ENCODE measurements around the gene ZNF592. TPM values are rescaled to one million over a fixed set of nuclear protein-coding genes. Genes with fewer than 3 reads are reported as not detected.

The ZNF592 gene
- 10 to 100 TPM; 29.4 to 35.3 (median 33.4) TPM for total RNA-seq
- long read RNA-seq, donor 1, full-length matches to known transcripts, result 6 of 23 reads
- long read RNA-seq, donor 1, partial matches to known transcripts, result 11 of 23 reads
- long read RNA-seq, donor 1, other reads (novel, unspliced or antisense), result 6 of 23 reads
- long read RNA-seq, donor 2, full-length matches to known transcripts, result 1 of 5 reads
- long read RNA-seq, donor 2, partial matches to known transcripts, result 3 of 5 reads
- long read RNA-seq, donor 2, other reads (novel, unspliced or antisense), result 1 of 5 reads

- Histone ChIP-seq H3K4me1 (ENCODE audit: low read depth) (peaks cover 45% of the 10 kb centered on the region), H3K36me3 (ENCODE audit: low read depth) (no peaks in the 10 kb centered on the region), H3K4me3 (peak within 1 kb of the TSS; percentile 59), H3K9me3 (no peaks in the 10 kb centered on the region)
- ATAC-seq, result peak; percentile 78
- DNase-seq, result peak; percentile 83 to 93 (median 89)
- intact Hi-C loops (cut with DNase I, micrococcal nuclease), result no loop called here
- TF ChIP-seq CTCF (IDR thresholded peaks at IDR 0.05), result peak; percentile 31
These were observed at the start of gene ZNF592 for GRCh38 chr15:84748274-84749110. TSS of gene ZNF592 (plus strand) at chr15:84748592. CDS start at chr15:84782676, 34,084 bp downstream.

GRCh38 chr15:84699538-84700191 is 48.7 kb upstream of the ZNF592 start:
- H3K4me3 ChIP-seq, result no peak overlapping the region
- ATAC-seq (no peak), DNase-seq (no peak)
- intact Hi-C loops (cut with DNase I, micrococcal nuclease), result no loop called here
- TF ChIP-seq CTCF (IDR thresholded peaks at IDR 0.05), result no peak
- H3K36me3 ChIP-seq (ENCODE audit: low read depth), result no peaks in the 10 kb centered on the region
- no peaks in the 10 kb centered on the region for H3K4me1 ChIP-seq (ENCODE audit: low read depth)
- no peaks in the 10 kb centered on the region for H3K9me3 ChIP-seq

GRCh38 chr15:84702961-84703482 is 45.4 kb upstream of the ZNF592 start:
- no peaks in the 10 kb centered on the region for H3K9me3 ChIP-seq
- H3K4me1 ChIP-seq (ENCODE audit: low read depth), result no peaks in the 10 kb centered on the region
- no peak for TF ChIP-seq CTCF (IDR thresholded peaks at IDR 0.05)
- H3K4me3 ChIP-seq, result no peak overlapping the region
- intact Hi-C loops (cut with DNase I, micrococcal nuclease), result no loop called here
- H3K36me3 ChIP-seq (ENCODE audit: low read depth), result no peaks in the 10 kb centered on the region
- peak in 1 of 3 donors; percentile 50 for DNase-seq
- ATAC-seq, result peak; percentile 34

- Histone ChIP-seq H3K4me3 (no peak overlapping the region), H3K4me1 (ENCODE audit: low read depth) (no peaks in the 10 kb centered on the region), H3K9me3 (no peaks in the 10 kb centered on the region), H3K36me3 (ENCODE audit: low read depth) (no peaks in the 10 kb centered on the region)
- no peak for ATAC-seq
- TF ChIP-seq CTCF (IDR thresholded peaks at IDR 0.05), result no peak
- DNase-seq, result no peak
- intact Hi-C loops (cut with DNase I, micrococcal nuclease), result no loop called here
These were observed 44.6 kb upstream of the ZNF592 start for GRCh38 chr15:84703808-84704207.

- H3K4me3 ChIP-seq, result no peak overlapping the region
- no peak for TF ChIP-seq CTCF (IDR thresholded peaks at IDR 0.05)
- H3K36me3 ChIP-seq (ENCODE audit: low read depth), result peaks cover 5% of the 10 kb centered on the region
- H3K9me3 ChIP-seq, result no peaks in the 10 kb centered on the region
- ATAC-seq (no peak), DNase-seq (no peak)
- intact Hi-C loops (cut with DNase I, micrococcal nuclease), result no loop called here
- H3K4me1 ChIP-seq (ENCODE audit: low read depth), result peaks cover 22% of the 10 kb centered on the region
These were observed 34.0 kb upstream of the ZNF592 start for GRCh38 chr15:84714372-84714771.

Measured in mucosa of descending colon (tissue), 3 donors.